GM19452 (cell line): Measurements from ENCODE around the gene GRIN3B.

Experiments
- ATAC-seq: cut with Tn5 transposase; IDR thresholded peaks from one replicate; pipeline ENCODE4 v1.9.1; 2021; ENCODE audit not compliant: unreplicated experiment

Gene GRIN3B

GRCh38 chr19:1055886-1056620 lies 55.8 kb downstream of the GRIN3B start:
- ATAC-seq: no peak

DNA sequence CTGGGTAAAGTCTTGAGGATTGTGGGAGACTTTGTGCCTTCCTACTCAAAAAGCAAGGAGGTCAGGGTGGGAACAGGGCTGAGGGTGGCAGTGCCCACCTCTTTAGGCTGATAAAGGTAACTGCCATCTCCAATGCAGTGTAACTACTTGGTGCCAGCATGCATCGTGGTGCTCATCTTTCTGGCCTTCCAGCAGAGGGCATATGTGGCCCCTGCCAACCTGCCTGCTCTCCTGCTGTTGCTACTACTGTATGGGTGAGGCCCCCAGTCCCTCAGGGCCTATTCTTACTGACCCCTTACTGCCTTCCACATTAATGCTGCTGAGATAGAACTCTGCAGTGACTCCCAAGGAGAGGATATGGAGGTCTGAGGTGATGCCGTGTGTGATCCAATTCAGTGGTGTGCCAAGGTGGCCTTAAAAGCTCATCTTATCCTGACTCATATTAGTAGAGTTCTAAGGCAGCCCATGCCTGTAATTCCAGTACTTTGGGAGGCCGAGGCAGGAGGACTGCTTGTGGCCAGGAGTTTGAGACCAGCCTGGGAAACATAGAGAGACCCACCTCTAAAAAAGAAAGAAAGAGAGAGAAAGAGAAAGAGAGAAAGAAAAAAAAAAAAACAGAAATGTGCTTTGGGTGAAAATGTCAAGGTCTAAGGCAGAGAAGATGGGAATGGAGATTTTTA lies 57.1 kb downstream of the GRIN3B start:
- no peak for ATAC-seq

GRCh38 chr19:1058112-1058511 lies 57.9 kb downstream of the GRIN3B start:
- ATAC-seq: no peak
